ENCODE results near the gene ADARB2.

ADARB2 gene

DNA sequence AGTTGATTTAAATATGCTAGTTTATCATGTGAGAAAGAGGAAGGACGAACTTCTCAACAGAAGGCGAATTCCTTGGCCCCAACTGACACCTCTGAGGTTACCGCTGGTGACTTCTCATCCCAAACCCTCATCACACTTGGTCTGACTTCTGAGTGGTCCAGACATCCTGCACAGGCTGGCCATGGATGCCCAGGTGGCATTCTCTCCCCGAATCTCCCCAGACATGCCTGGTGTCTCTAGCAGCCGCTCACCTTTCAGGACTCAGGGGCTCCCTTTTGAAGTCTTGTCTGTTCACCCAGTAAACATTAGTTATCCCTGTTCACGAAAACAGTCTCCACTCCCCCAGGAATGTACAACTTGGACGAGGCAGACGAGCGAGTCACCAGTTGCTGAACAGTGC is 157.7 kb downstream of the ADARB2 start:
- no peak for DNase-seq

- DNase-seq = no peak
Observed at GRCh38 chr10:1579141-1579491, 158.2 kb downstream of the ADARB2 start.

DNA sequence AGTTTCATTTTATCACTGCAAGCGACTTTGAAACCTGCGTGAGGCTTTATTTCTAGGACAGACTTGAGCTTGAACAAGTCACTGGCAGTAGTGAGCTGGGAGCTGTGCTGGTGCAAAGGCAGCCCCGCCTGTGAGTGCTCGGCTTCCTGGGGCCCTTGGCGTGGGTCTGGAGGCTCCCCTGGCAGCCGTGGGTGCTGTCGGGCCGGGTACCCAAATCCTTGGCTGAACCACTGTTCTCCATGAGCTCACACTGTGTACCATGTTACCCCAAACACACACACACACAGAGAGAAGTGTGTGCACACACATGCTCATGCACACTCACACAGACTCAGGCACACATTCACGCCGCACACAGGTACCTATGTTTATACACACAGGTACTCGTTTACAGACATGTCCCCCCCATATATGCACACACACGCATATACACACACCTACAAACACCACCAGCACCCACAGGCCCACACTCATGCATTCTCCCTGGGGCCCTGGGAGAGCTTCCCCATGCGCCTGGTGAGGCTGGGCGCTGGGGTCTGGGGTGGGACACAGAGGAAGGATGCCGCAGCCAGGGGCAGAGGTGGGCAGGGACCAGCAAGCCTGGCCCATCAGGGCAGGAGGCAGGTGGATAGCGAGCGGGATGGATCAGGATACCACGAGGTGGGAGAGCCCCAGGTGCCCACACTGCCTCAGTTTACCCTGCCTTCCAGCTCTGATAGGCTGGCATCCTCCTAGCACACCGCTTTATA is 158.8 kb downstream of the ADARB2 start:
- DNase-seq = no peak

DNA sequence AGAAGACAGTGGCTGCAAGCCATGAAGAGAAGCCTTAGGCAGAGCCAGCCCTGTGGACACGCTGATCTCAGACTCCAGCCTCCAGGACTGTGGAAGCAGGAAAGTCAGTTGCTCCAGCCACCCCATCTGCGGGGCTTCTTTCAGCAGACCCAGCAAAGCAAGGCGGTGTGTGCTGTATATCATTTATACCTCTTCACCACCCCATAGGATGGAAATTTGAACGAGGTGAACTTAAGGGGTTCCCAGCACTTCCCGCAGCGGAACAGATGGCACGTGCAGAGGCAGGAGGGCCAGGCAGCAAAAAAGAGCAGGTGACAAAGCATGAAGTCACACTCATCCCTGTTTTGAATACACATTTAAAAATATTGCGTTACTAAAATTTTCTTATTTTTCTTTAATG is 159.4 kb downstream of the ADARB2 start:
- no peak for DNase-seq

GRCh38 chr10:1577373-1577770 is 160.0 kb downstream of the ADARB2 start:
- DNase-seq = no peak

DNA sequence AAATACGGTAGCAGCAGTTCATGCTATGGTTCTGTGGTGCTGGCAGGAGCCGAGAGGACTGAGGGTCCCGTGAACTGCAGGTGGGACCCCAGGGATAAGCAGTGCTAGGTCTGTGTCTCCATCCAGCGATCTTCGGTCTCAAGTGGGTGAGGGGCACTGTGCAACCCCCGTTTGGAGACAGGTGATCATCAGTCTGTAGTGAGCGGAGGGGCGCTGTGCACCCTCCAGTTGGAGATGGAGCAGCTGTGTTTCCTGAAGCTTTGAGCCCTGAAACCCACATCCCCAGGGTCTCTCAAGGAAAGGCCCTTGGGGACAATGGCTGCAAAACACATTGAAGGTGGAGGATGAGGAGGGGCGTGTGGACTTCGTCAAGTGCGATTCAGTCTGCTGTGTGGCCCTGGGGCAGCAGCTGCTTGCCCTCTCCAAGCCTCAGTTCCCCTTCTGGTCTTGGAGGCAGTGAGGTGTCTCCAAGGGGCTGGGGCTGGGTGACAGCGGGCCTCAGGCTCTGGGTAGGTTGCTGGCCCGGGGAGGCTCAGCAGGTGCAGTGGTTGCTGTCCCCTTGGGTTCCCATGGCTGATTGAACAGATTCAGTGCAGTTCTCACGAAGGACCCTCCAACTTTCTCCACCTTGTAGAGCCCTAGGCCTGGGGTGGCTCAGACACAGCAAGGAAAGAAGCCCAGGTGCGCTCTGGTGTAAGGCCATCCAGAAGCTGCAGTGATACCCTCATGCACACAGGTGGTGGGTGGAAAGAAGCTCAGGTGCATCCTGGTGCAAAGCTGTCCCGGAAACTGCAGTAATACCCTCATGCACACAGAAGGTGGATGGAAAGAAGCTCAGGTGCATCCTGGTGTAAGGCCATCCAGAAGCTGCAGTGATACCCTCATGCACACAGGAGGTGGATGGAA is 160.6 kb downstream of the ADARB2 start:
- no peak for DNase-seq

DNA sequence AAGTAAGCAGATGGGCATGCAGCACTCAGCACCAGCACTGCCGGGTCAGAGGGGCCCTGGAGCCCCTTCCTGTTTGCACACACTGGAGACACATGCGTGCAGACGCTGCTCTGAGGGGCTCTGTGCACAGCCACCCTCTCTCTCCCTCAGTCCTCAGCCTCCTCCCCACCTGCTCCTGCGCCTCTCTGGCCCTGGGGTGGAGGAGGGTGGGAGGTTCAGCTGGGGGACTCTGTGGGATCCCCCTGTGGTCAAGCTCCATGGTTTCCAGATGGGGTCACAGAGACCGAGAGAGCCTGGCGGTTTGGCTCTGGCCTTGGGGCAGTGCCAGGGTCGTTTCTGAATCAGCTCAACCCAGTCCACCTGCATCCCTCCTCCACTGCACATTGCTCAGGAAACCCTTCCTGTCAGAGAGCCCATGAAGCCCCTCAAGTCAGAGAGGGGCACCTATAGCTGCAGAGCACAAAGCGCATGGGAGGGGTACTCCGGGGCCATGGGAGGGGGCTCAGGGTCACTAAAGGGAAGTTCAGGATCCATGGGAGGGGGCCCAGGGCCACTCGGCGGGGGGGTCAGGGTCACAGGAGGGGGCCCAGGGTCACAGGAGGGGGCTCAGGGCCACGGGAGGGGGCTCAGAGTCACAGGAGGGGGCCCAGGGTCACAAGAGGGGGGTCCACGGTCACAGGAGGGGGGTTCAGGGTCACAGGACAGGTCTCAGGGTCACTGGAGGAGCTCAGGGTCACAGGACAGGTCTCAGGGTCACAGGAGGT is 161.7 kb downstream of the ADARB2 start:
- no peak for DNase-seq

DNA sequence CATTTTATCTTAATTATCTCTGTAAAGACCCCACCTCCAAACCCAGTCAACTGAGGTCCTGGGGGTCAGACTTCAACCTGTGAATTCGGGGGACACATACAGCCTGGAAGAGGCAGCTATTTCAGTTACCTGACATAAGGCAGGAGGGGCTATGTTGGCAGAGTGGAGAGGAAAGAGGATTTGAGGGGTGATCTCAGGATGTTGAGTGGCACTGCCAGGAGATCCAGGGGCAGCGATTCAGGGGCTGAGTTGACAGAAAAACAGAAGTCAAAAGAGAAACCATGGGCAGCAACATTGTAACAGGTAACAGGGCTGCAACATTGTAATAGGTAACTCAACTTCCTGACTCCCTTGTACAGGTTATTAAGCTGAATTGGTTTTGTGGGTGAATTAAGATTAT is 162.6 kb downstream of the ADARB2 start:
- DNase-seq = no peak

- no peak for DNase-seq
Observed at GRCh38 chr10:1573981-1574380, 163.3 kb downstream of the ADARB2 start.

- no peak for DNase-seq
Observed at GRCh38 chr10:1573334-1573969, 163.9 kb downstream of the ADARB2 start.

DNA sequence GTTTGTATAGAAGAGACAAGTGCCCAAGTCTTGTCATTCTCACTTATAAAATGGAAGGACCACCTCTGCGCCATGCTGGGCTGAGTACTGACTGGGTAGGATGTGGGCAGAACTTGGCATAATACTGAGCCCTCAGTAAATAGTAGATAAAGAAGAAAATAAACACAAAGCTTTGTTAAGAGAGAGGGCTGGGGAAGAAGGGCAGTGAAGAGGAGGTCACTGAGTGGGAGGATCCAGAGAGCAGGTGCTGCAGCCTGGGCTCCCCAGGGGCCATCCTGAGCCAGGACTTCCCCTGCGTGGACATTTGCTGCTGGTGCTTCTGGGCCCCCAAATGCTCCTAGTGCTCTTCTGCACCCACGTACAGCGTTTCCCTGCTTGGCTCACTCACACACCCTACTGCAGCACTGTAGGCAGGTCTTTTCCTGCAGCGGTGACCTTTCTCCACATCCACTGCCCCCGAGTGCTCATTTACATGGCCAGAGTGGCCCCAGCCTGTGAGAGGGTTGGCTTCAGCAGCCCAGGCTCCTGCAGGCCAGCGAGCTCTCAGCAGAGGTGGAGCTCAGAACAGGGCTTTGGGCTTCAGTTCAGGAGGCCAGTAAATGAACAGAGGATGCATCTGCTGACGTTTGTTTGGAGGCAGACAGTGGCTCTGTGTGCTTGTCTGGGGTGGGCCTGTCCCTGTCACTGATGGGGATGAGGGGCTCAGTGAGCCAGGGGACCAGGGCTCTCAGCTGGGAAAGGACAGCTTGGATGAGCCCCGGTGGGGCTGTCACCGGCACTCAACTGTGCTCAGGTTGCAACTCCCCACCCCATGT is 164.6 kb downstream of the ADARB2 start:
- no peak for DNase-seq

DNA sequence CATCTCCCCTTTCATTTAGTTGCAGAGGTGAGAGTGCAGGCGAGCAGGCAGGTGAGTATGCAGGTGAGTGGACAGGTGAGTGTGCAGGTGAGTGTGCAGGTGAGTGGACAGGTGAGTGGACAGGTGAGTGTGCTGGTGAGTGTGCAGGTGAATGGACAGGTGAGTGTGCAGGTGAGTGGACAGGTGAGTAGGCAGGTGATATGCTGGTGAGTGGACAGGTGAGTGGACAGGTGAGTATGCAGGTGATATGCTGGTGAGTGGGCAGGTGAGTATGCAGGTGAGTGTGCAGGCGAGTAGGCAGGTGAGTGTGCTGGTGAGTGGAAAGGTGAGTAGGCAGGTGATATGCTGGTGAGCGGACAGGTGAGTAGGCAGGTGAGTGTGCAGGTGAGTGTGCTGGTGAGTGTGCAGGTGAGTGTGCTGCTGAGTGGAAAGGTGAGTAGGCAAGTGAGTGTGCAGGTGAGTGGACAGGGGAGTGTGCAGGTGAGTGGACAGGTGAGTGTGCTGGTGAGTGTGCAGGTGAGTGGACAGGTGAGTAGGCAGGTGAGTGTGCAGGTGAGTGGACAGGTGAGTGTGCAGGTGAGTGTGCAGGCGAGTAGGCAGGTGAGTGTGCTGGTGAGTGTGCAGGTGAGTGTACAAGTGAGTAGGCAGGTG is 165.6 kb downstream of the ADARB2 start:
- DNase-seq = no peak

GRCh38 chr10:1570416-1571051 is 166.8 kb downstream of the ADARB2 start:
- DNase-seq = no peak

DNA sequence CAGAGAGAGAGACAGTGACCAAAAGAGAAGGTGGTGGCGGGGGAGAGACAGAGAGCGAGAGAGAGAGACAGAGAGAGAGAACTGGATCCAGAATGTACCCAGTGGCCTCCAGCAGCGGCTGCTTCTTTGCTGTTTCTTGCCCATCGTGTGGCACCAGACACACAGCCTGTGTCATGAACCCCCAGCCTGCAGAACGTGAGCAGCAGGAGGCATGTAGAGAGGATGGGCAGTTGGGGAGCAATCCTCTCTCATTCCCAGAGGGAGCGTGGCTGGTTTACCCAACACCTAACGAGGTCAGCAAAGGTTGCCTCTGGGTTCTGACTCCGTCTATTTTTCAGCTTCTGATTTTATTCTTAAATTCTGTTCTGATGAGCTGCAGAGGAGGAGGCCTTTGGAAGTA is 168.1 kb downstream of the ADARB2 start:
- no peak for DNase-seq

DNA sequence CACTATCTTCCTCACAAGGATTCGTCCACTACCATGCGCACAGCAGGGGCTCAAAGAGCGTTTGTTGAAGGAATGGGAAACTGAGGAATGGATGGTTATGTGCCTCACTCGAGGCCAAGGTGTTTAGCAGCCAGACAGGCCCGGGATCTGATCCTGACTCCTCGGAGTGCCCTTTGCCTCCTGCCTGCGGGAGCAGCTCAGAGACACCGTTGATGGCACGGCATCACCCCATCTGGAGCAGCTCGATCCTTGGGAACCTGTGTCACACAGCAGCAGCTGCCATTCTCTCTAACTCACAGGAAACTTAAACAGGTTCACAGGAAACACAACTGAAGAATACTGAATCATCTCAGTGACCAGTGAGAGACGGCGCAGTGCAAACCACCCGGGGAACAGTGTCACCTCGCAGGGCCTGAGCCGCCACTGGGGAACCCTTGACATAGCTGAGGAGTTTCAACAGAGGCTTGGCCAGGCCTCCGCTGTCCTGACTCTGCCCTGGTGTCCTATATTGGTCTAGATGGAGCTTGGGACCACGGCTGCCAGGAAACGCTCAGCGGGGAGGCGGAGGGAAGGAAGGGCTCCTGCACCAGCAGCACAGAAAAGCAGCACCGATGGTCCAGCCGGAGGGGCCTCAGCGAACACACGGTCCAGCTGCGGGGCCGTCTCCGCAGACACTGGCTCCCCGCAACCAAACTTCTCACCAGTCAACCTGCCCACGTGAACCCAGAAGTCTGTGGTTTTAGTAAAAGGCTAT is 169.4 kb downstream of the ADARB2 start:
- DNase-seq = no peak

DNA sequence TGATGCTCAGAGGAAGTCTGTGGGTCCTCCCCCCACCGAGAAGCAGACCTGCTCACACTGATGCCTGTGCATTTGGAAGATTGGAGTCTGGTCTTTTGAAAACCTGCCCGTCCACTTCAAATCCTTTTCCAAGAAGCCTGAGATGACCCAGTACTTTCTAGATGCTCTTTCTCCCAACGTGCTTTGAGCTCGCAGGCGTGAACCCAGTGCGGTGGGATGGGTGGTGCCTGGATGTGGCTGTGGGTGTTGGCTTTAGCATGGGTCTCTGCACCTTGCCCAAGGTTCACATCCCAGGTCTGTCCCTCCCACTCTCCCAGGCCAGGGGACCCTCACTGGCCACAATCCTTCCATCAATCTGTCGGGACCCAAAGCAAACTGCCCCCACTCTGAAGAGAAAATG is 170.2 kb downstream of the ADARB2 start:
- DNase-seq = no peak

DNA sequence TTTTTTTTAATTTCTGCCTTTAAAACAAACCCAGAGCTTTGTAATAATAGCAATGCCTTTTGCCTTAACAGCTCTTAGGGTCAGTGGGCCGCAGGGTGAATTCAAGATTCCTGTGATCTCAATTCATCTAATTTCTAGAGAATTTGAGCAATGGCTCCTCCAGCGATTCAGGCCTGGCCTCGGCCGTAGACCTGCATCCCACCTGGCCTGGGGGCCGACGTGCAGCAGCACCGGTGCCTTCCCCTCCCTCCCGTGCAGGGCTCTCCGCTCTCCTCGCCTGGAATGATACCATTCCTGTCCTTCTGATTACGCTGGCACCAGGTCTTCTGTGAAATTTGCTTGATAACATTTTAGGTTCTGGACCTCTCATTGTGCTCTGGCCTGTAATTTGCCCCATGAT is 172.5 kb downstream of the ADARB2 start:
- no peak for DNase-seq

DNA sequence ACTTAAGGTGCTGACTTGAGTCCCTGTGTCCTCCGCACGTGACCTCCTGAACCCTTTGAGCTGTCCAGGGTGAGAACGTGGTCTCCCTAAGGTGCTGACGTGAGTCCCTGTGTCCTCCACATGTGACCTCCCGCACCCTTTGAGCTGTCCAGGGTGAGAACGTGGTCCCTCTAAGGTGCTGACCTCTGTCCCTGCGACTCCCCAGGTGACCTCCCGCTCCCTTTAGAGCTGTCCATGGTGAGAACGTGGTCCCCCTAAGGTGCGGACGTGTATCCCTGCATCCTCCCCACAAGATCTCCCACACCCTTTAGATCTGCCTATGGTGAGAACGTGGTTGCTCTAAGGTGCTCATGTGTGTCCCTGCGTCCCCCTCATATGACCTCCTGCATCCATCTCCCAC is 174.3 kb downstream of the ADARB2 start:
- no peak for DNase-seq

- DNase-seq = no peak
Observed at GRCh38 chr10:1561731-1562337, 175.5 kb downstream of the ADARB2 start.

Data from NCI-H1436 (cell line).